Right renal pelvis (tissue), 4 donors: Measurements from ENCODE around the gene NPHP4. TPM values are rescaled to one million over a fixed set of nuclear protein-coding genes. Genes with fewer than 3 reads are reported as not detected.

Experiments
- DNase-seq, 4 donors: peaks; one replicate each; pipeline ENCODE4 v3.0.0-alpha.2; 2013; ENCODE audit warnings: low read depth in 4 of 4, low spot score in 3 of 4, missing footprints in 1 of 4
- polyA plus RNA-seq, 4 donors: library from polyadenylated mRNA; unstranded; fragments of 120-200 nt; gene quantifications; one replicate each; pipeline ENCODE4 v1.2.1, GENCODE V29; 2013; ENCODE audit not compliant: insufficient read length in 4 of 4

The NPHP4 gene
- polyA plus RNA-seq, 4 donors, result 9.8 to 14.0 (median 11.5) TPM

GRCh38 chr1:5975133-5975880 is 16.9 kb downstream of the NPHP4 start:
- no peak for DNase-seq

- no peak for DNase-seq
Observed at GRCh38 chr1:5974631-5975030, 17.6 kb downstream of the NPHP4 start.

- no peak for DNase-seq
Observed at GRCh38 chr1:5973771-5974170, 18.5 kb downstream of the NPHP4 start.

GRCh38 chr1:5972198-5972520 is 20.1 kb downstream of the NPHP4 start:
- no peak for DNase-seq

- DNase-seq, result no peak
Observed at GRCh38 chr1:5971471-5972197, 20.6 kb downstream of the NPHP4 start.

GRCh38 chr1:5970610-5971273 is 21.5 kb downstream of the NPHP4 start:
- DNase-seq, result no peak

- no peak for DNase-seq
Observed at GRCh38 chr1:5969168-5969567, 23.1 kb downstream of the NPHP4 start.

GRCh38 chr1:5968161-5968736 is 24.0 kb downstream of the NPHP4 start:
- no peak for DNase-seq

GRCh38 chr1:5967351-5968160 is 24.7 kb downstream of the NPHP4 start:
- no peak for DNase-seq

GRCh38 chr1:5966543-5967205 is 25.6 kb downstream of the NPHP4 start:
- no peak for DNase-seq

GRCh38 chr1:5965586-5966131 is 26.6 kb downstream of the NPHP4 start:
- no peak for DNase-seq

GRCh38 chr1:5962265-5963105 is 29.7 kb downstream of the NPHP4 start:
- DNase-seq, result no peak

GRCh38 chr1:5961601-5962000 is 30.6 kb downstream of the NPHP4 start:
- no peak for DNase-seq

GRCh38 chr1:5960336-5960735 is 31.9 kb downstream of the NPHP4 start:
- DNase-seq, result no peak

- DNase-seq, result no peak
Observed at GRCh38 chr1:5959667-5960230, 32.5 kb downstream of the NPHP4 start.

GRCh38 chr1:5959087-5959486 is 33.1 kb downstream of the NPHP4 start:
- DNase-seq, result no peak

- DNase-seq, result no peak
Observed at GRCh38 chr1:5956022-5956830, 36.0 kb downstream of the NPHP4 start.
